HL-60 (cell line): Measurements from ENCODE around the gene CCDC181.

ENCODE experiments used
- DNase-seq, 2 experiments: peaks; one replicate each; pipeline ENCODE4 v3.0.0-alpha.2; 2010 to 2020; ENCODE audit warnings: low read depth in 1 of 2, low spot score in 1 of 2
- H3K27ac ChIP-seq: fragments of 250-450 bp; sonication (Bioruptor Pico); replicated peaks from 2 replicates; pipeline ENCODE4 v1.5.1; 2020; ENCODE audit warnings: mild to moderate bottlenecking, moderate library complexity
- H3K27me3 ChIP-seq: fragments of 250-450 bp; sonication (Bioruptor Pico); 2 replicates; pipeline ENCODE4 v1.5.1; 2021; ENCODE audit warnings: mild to moderate bottlenecking, moderate library complexity; ENCODE audit not compliant: insufficient read depth, poor library complexity, severe bottlenecking
- H3K4me3 ChIP-seq: replicated peaks from 2 replicates; pipeline ENCODE4 v1.5.1; 2011; ENCODE audit warnings: mild to moderate bottlenecking, control low read depth, low read length; ENCODE audit not compliant: insufficient read depth
- CTCF ChIP-seq: IDR thresholded peaks from one replicate; pipeline ENCODE4 v1.5.1; 2011; ENCODE audit warnings: low read length, control low read depth, inconsistent platforms; ENCODE audit not compliant: insufficient read depth
- GABPA ChIP-seq: IDR thresholded peaks from 2 replicates; pipeline ENCODE4 v1.6.1; 2012; ENCODE audit warnings: low read depth
- POLR2AphosphoS5 ChIP-seq: IDR thresholded peaks from 2 replicates; pipeline ENCODE4 v1.6.1; 2012; ENCODE audit warnings: low read depth
- SPI1 ChIP-seq: IDR thresholded peaks from 2 replicates; pipeline ENCODE4 v1.6.1; 2012; ENCODE audit warnings: low read depth, mild to moderate bottlenecking, borderline replicate concordance
- TF ChIP-seq, protein P1 (sequence below): IDR thresholded peaks from 2 replicates; pipeline ENCODE4 v1.6.1; 2012; ENCODE audit warnings: low read depth; ENCODE audit not compliant: insufficient replicate concordance

The CCDC181 gene

GRCh38 chr1:169465281-169465680, 38.0 kb upstream of the CCDC181 start:
- H3K27me3 ChIP-seq: no peaks in the 10 kb centered on the region
- H3K4me3 ChIP-seq: no peak overlapping the region
- no peak overlapping the region for H3K27ac ChIP-seq
- no peak for TF ChIP-seq POLR2AphosphoS5
- no peak for TF ChIP-seq GABPA
- TF ChIP-seq, protein P1, sequence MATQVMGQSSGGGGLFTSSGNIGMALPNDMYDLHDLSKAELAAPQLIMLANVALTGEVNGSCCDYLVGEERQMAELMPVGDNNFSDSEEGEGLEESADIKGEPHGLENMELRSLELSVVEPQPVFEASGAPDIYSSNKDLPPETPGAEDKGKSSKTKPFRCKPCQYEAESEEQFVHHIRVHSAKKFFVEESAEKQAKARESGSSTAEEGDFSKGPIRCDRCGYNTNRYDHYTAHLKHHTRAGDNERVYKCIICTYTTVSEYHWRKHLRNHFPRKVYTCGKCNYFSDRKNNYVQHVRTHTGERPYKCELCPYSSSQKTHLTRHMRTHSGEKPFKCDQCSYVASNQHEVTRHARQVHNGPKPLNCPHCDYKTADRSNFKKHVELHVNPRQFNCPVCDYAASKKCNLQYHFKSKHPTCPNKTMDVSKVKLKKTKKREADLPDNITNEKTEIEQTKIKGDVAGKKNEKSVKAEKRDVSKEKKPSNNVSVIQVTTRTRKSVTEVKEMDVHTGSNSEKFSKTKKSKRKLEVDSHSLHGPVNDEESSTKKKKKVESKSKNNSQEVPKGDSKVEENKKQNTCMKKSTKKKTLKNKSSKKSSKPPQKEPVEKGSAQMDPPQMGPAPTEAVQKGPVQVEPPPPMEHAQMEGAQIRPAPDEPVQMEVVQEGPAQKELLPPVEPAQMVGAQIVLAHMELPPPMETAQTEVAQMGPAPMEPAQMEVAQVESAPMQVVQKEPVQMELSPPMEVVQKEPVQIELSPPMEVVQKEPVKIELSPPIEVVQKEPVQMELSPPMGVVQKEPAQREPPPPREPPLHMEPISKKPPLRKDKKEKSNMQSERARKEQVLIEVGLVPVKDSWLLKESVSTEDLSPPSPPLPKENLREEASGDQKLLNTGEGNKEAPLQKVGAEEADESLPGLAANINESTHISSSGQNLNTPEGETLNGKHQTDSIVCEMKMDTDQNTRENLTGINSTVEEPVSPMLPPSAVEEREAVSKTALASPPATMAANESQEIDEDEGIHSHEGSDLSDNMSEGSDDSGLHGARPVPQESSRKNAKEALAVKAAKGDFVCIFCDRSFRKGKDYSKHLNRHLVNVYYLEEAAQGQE: no peak
- TF ChIP-seq SPI1: no peak
- no peak for TF ChIP-seq CTCF
- no peak for DNase-seq

DNA sequence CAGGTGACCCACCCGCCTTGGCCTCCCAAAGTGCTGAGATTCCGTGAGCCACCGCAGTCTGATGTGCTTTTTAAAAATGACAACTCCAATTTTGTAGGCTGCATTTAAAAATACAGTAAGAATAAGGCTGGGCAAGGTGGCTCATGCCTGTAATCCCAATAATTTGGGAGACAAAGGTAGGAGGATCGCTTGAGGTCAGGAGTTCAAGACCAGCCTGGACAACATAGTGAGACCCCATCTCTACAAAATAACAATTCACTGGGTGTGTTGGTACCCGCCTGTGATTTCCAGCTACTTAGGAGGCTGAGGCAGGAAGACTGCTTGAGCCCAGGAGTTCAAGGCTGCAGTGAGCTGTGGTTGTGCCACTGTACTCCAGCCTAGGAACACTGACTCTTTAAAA, 35.1 kb upstream of the CCDC181 start:
- no peak for DNase-seq
- H3K27me3 ChIP-seq: no peaks in the 10 kb centered on the region
- no peak overlapping the region for H3K27ac ChIP-seq
- H3K4me3 ChIP-seq: no peak overlapping the region
- TF ChIP-seq SPI1 (no peak), CTCF (no peak), GABPA (no peak), POLR2AphosphoS5 (no peak)
- TF ChIP-seq, protein P1: no peak

DNA sequence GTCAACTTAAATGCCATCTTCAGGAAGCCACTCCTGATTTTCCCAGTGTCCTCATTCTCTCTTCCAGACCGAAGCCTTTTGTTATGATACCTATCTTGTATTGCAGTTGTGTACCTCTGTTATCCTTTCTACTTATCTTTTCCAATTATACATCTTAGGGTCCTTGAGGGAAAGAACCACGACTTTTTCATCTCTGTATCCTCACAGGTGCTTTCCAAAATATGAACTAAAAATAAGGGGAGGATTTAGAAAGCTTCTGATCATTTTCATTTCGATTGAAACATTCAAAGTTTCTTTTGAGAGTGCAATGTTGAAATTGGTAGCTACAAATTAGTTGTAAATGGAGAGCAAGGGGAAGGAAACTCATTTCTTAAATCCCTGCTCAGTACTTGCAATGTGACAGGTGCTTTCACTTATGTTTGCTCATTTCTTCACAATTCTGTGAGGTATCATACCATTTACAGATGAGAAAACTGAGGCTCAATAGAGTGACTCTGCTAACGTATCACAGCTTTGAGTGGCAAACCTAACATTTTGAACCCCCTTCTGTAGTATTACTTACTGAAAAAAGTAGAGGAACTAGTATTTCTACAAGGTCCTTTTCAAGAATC, 34.2 kb upstream of the CCDC181 start:
- no peak overlapping the region for H3K4me3 ChIP-seq
- H3K27ac ChIP-seq: no peak overlapping the region
- DNase-seq: no peak
- no peaks in the 10 kb centered on the region for H3K27me3 ChIP-seq
- TF ChIP-seq, protein P1: no peak
